SK-N-MC (cell line): ENCODE measurements around the gene GRIA1.

ENCODE experiments used
- FOXP2 ChIP-seq: optimal IDR thresholded peaks from 2 replicates; pipeline ENCODE3; 2011; ENCODE audit warnings: mild to moderate bottlenecking, moderate library complexity; ENCODE audit not compliant: insufficient read depth; ENCODE audit errors: extremely low read length, control extremely low read depth
- POLR2AphosphoS5 ChIP-seq: IDR thresholded peaks from 2 replicates; pipeline ENCODE4 v1.6.1; 2012; ENCODE audit warnings: mild to moderate bottlenecking, low read depth, low read length, borderline replicate concordance

- TF ChIP-seq POLR2AphosphoS5 (no peak), FOXP2 (no peak)
Observed at GRCh38 chr5:153598099-153598498, 107.6 kb downstream of the GRIA1 start.
